Panc1 (cell line): ENCODE measurements around the gene RASAL1.

Experiments used
- POLR2AphosphoS5 ChIP-seq: IDR thresholded peaks from 2 replicates; pipeline ENCODE4 v1.6.1; 2012; ENCODE audit warnings: mild to moderate bottlenecking, low read depth, low read length, moderate library complexity
- REST ChIP-seq, 2 experiments: IDR thresholded peaks; 2 replicates each; pipeline ENCODE4 v1.6.1; 2011 to 2012; ENCODE audit warnings: low read depth in 2 of 2, control low read depth in 1 of 2, low read length in 1 of 2, mild to moderate bottlenecking in 1 of 2, moderate library complexity in 1 of 2; ENCODE audit not compliant: insufficient read depth in 1 of 2
- SIN3A ChIP-seq: IDR thresholded peaks from 2 replicates; pipeline ENCODE4 v1.6.1; 2012; ENCODE audit warnings: low read depth, mild to moderate bottlenecking, low read length, moderate library complexity, borderline replicate concordance; ENCODE audit not compliant: insufficient read depth
- TCF7L2 ChIP-seq: IDR thresholded peaks from 2 replicates; pipeline ENCODE4 v1.6.1; 2011; ENCODE audit warnings: mild to moderate bottlenecking, low read depth, low read length, inconsistent platforms
- TF ChIP-seq, protein P1 (sequence below): fragments of 450-650 bp; IDR thresholded peaks from 2 replicates; pipeline ENCODE4 v1.5.1; 2017; ENCODE audit warnings: mild to moderate bottlenecking

GRCh38 chr12:113183030-113183589 lies 47.5 kb upstream of the RASAL1 start:
- TF ChIP-seq, protein P1, sequence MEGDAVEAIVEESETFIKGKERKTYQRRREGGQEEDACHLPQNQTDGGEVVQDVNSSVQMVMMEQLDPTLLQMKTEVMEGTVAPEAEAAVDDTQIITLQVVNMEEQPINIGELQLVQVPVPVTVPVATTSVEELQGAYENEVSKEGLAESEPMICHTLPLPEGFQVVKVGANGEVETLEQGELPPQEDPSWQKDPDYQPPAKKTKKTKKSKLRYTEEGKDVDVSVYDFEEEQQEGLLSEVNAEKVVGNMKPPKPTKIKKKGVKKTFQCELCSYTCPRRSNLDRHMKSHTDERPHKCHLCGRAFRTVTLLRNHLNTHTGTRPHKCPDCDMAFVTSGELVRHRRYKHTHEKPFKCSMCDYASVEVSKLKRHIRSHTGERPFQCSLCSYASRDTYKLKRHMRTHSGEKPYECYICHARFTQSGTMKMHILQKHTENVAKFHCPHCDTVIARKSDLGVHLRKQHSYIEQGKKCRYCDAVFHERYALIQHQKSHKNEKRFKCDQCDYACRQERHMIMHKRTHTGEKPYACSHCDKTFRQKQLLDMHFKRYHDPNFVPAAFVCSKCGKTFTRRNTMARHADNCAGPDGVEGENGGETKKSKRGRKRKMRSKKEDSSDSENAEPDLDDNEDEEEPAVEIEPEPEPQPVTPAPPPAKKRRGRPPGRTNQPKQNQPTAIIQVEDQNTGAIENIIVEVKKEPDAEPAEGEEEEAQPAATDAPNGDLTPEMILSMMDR = no peak
- TF ChIP-seq POLR2AphosphoS5 = no peak
- no peak for TF ChIP-seq TCF7L2
- no peak for TF ChIP-seq REST (IDR thresholded peaks at IDR 0.05; ENCODE audit: insufficient read depth in 1 of 2, low read depth in 2 of 2, low read length in 1 of 2)
- TF ChIP-seq SIN3A = no peak
